GM21367 (cell line): ENCODE data around the gene LYZL2.
A peak's percentile ranks its signal among the peaks of the same experiment; 100 is the strongest.
"Not testable (repeated sequence)": the region's sequence is repeated elsewhere in the genome, so short reads cannot be mapped to it uniquely, and the experiment has no call there.

ENCODE experiments used
- ATAC-seq: cut with Tn5 transposase; IDR thresholded peaks from one replicate; pipeline ENCODE4 v1.9.1; 2021; ENCODE audit not compliant: unreplicated experiment

Gene LYZL2

DNA sequence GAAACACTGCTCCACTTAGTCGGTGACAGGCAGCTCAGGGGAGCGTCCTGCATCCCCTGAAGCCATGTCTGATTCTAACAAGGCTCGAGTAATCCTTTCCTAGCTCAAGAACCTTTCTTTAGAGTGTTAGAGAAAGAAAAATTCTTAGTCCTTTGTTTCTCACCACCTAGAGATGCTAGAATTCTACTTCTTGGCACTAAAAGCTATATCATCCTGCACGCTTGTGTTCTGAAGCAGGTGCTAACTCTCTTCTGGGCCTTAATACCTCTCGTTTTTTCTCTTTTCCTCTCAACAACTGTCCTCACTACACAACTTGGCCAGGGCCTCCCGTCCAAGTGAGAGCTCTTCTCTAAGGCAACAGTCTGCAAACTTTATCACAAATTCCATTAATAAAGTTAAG lies at the start of gene LYZL2:
Gene LYZL2 (minus strand): TSS at position 101 of the 400 bp plus-strand sequence. CDS start 2,838 bp downstream, outside the sequence.
- ATAC-seq = no peak

DNA sequence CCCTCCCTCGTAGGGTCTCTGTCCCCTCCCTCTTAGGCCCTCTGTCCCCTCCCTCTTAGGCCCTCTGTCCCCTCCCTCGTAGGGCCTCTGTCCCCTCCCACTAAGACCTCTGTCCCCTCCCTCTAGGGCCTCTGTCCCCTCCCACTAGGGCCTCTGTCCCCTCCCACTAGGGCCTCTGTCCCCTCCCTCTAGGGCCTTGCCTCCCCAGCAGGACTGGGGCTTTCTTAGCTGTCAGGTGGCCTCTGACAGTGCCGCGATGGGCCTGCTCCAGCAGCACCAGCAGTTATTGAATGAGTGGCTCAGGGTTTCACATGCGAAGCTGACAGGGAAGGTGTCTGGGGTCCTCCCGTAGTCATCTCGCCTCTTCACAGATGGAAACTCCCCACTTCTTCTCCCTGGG lies 48.1 kb upstream of the LYZL2 start:
- not testable (repeated sequence) for ATAC-seq

DNA sequence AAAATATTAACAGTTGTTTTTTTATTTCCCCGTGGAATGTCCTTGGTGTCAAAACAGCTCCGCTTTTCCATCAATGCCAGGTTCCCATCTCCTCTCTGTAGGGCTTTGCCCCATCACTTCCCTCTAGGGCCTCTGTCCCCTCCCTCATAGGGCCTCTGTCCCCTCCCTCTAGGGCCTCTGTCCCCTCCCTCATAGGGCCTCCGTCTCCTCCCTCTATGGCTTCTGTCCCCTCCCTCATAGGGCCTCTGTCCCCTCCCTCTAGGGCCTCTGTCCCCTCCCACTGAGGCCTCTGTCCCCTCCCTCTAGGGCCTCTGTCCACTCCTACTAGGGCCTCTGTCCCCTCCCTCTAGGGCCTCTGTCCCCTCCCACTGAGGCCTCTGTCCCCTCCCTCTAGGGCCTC lies 47.6 kb upstream of the LYZL2 start:
- ATAC-seq = not testable (repeated sequence)

DNA sequence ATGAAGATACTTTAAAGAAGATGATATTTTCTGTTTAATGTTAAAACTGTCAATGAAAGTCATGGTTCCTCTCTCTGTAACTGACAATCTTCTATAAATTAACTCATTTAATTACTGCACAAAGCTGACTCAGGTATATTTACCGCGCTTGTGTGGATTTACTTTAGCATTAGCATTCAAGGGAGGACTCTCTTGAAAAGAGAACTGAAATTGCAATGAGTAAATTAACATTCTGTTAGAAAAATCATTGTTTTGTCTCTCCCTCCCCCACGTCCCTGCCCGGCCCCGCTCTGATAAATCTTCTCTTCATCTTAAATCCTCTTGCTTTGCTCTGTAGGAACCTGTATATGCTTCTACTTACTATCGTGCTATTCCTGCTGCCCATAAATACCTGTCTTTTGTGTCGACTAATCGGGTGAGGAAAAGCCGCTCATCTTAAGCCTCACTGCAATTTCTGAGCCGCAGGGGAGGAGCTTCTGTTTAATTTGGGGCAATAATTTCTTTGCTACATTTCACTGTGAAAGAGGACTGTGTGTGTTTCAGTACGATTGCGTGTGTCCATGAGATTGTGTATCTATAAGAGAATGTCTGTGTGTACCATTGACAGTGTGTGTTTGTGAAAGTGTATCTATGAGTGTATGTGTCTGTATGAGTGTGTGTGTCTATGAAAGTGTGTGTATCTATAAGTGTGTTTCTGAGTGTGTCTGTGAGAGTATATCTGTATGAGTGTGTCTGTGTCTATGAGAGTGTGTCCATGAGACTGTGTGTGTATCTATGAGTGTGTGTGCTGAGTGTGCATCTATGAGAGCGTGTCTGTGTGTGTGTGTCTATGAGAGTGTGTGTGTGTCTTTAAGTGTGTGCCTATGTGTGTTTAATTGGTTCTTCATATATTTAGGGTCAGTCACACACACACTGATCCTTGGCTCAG lies 46.5 kb upstream of the LYZL2 start:
- no peak for ATAC-seq

DNA sequence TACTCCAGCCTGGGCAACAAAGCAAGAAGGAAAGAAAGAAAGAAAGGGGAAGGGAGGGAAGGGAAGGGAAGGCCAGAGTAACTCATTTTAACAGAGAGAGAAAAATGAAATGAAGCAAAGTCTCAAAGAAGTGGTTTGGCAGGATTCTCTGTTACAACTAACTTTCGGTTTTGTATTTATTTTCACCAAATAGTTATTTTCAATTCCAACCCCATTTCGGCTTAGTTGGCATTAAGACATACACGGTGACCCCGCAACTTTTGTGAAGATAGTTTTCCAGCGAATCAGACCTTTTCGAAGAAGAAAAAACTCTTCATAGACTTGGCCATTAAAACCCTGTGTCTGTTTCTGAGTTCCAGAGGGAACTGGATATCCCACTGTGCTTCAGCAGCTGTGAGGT lies 45.2 kb upstream of the LYZL2 start:
- ATAC-seq = no peak

DNA sequence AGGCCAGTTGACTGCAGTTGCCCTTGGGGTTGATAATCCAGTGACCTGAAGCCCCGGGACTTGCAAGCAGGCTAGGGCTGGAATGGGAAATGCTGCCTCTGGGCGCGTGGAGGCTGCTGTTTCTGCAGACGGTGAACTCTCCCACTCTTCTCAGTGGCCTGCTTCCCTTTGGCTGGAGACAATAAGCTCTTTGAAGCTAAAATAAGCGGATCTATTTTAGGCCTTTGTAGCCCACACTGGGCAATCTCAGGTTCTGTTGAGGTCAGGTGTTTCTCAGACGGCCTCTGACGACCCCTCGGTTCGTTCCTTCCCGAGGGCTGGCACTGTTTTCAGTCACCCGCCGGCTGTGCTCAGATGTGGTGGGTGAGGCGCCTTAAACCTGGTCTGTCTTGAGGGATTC lies 43.7 kb upstream of the LYZL2 start:
- ATAC-seq = not testable (repeated sequence)

DNA sequence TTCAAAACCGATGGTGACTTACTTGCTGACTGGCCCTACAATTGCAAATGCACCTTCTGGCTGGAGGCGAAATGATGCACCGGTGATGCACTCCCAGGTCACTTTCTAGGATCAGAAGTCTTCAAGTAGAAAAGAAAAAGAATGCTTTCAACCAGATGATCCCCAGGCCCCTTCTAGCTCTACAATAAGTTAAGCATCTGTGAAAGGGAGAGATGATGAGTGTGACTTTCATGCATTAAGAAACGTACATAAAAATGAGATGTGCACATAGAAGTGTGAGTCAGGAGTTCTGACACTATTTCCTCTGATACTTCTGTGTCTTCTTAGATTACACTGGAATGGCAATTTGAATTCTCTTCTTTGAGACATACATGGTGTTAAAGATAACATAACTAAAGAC lies 42.8 kb upstream of the LYZL2 start:
- not testable (repeated sequence) for ATAC-seq

DNA sequence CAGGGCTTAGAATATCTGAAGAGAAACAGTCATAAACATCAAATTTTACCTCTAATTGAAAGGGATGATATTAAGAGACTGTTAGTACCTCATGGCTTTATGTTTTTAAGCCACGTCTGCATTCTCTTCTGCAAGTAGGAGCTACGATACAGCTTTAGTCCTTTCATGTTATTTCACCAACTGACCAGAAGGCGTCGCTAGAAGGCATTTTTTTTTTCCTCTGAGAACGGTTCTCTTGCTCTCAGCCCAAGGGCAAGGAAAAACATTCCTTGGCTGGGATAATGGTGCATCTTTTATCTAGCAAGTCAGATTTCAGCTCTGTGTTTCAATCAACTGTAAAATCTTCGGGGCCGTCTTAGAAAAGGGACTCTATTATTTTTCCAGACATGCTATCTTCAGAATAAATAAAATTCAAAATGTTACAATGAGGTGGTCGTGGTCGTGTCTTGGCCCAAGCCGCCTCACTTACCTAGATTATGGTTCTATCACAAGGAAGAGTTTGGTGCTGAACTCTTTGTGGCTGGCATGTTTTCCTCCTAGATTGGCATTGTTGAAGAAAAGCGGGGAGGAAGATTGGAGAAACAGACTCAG lies 41.6 kb upstream of the LYZL2 start:
- ATAC-seq = peak; percentile 53

DNA sequence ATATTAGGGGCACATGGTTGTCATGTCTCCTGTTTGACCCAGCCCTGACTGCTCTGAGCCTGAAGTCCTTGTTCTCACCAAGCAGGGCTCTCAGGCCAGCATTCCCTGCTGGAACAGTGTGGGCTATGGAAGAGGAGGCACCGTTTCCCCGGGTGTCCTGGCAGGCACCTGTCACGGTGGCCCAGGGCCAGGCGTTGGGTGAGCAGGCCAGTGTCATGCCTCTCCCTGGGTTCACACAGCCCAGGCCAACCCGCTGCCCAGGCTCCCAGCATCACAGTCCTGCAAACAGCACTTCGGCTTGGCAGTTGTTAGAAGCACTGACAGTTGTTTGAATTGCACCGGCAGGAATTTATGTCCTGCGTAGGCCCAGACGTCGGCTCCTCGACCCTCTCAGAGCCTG lies 38.4 kb upstream of the LYZL2 start:
- not testable (repeated sequence) for ATAC-seq

DNA sequence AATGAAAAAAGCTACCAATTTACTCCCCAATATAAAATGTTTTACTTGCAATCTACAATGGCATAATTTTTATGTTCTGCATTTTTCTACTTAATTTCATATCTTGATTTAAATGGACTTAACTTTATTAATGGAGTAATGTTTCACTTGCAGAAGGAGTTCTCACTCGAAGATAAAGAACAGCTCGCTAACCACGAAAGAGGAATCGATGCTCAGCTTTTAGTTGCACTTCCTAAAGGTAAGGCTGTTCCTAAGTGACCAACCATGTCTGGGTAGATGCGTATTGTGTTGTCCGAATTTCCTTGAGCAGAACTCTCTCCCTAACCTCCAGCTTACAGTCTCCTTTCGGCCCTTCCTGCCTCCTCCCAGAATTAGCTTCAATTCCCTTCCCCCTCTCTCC lies 33.9 kb upstream of the LYZL2 start:
- ATAC-seq = peak; percentile 89

DNA sequence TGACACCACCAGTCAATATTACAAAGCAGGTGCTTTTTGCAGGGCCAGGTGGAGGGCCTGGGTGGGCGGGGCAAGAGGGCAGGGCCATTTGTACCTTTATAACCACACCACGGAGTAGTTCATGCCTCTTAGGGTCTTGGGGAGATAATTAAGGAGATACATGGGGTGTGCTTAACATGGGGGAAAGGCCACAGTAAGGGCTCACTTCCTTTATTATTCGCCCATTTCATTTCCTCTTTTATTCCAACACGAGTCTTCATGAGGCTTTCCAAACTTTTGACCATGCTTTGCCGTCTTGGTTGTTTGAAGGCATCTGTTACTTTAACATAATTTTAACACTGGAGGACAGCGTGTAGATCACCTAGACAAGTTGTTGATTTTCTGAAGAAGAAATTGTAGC lies 33.3 kb upstream of the LYZL2 start:
- no peak for ATAC-seq

DNA sequence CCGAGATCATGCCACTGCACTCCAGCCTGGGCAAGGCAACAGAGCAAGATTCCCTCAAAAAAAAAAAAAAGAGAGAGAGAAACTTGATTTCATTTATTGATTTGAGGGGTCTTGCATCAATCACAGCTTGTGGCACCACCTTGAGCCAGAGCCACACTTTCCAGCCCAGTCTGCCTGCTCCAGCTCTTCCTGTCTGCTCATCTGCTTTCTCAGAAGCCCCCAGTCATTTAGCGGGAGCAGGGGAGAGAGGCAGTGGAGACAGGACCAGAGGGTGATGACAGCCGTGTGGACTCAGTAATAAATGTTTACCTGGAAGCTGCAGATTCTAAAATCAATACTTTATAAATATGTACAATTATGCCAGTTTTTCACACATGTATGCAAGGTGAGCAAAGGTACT lies 30.8 kb upstream of the LYZL2 start:
- not testable (repeated sequence) for ATAC-seq

DNA sequence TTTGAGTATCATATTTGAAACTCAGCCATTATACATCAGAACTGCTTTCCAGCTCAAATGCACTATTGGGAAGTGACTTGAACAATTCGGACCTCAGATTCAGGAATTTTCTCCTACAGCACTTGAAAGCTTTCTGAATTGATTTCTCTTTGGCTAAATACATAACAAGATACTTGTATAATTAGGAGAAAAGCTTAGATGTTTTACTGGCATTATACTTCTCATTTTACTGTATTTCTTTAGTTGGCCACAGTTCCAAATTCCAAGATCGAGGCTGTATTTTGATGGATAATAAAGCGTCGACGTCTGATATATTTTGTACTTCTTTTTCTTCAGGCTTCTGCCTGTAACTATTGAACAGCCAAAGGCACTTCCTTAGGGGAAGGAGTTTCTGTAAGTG lies 26.7 kb upstream of the LYZL2 start:
- no peak for ATAC-seq

DNA sequence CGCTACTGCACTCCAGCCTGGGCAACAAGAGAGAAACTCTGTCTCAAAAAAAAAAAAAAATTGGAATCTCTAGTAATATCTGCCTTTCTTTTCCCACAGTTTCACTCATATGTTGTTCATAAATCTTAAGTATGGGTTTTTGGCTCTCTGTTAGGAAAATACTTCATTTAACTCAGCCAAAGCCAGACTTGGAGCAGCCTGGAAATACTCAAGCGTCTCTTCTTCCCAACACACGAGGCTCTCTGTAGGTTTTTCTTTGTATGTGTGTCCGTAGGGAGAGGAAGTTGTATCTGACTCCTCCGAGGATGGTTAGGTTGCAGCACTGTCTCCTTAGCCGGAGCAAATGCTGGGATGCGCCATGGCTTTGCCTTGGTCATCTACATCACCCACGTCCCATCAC lies 25.4 kb upstream of the LYZL2 start:
- ATAC-seq = not testable (repeated sequence)

DNA sequence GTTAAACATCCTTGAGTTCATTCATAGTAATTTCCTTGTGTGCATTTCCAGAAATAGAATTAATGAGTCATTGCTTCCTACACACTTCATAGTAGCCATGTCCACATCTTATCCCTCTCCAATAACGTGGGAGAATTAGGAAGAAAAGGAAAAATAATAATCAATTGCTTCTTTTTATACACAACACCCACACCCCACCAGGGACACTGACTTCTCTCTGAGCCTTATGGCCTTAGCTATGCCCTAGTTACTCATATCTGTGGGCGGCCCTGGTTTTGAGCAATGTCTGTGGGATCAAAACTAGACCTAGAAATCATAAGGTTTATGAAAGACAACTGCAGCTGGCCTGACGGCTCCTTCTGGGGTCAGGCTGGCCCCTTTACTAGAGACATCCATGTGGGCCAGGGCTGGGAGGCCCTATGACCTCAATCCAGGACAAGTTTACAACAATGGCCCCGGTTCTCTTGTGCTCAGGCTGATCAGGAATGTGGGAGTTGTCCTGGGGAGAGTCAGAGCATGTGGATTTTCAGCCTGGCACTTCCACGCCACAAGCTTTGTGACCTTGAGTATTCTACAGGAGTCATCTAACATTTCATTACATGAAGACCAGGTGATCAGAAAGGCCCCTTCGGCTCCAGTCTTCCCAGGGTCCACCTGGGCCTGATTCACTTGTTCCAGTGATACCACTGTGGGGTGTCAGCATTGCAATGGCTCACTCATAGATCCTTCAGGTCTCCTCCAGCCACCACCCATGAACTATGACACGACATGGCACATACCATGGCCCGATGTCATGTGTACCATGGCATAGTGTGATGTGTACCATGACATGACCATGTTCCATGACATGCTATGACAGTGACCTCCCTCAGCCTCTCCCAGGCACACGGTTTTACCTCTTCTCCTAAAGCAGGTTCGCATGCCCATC lies 22.2 kb upstream of the LYZL2 start:
- ATAC-seq = not testable (repeated sequence)

DNA sequence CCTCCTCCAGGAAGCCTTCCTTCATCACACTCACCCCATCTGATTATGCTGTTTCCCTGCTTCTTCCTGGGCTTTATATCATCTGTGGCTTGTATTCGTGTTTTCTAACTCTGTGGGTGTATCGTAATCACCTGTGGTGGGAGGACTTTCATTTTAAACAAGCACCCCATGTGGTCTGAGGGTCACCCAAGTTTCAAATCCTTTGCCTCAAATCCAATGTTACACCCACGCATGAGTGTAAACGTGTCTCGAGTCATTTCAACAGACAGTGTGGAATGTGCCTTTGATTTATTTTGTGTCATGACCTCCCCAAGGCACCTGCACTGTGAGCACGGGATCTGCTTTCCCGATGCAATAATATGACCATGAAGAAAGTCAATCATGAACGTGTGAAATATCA lies 17.5 kb upstream of the LYZL2 start:
- no peak for ATAC-seq

DNA sequence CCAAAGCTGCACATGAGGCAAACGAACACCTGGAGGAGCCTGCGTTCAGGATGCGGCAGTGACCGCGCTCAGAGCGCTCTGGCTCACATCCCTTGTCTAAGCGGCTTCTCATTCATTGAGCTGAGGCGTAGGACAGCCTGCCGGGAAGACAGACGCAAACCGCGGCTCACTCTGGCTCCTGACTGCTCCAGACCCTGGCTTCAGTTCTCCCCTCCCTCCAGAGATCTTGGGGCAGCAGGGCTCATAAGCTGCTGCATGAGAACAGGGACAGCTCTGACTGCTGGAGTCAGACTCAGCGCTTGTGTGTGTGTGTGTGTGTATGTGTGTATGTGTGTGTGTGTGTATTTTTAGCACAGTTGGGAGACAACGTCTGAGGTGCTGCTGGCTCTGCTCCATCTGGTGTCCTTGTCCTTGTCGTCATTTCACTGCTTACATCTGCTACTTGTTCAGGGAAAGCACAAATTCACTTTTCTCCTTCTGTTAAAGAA lies 15.8 kb upstream of the LYZL2 start:
- ATAC-seq = no peak

DNA sequence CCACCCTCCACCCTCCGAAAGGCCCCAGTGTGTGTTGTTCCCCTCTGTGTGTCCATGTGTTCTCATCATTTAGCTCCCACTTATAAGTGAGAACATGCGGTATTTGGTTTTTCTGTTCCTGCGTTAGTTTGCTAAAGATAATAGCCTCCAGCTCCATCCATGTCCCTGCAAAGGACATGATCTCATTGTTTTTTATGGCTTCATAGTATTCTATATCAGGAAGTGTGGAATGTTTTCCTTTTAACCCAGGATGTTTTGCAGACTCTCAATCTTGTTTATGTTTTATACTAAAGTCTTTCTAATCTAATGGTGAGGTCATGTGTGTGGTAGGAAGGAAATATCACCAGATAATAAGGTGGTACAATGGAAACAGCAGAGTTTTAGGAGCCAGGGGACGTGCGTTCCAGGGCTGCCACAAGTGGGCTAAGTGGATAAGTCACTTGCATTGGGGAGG lies 14.9 kb upstream of the LYZL2 start:
- not testable (repeated sequence) for ATAC-seq

DNA sequence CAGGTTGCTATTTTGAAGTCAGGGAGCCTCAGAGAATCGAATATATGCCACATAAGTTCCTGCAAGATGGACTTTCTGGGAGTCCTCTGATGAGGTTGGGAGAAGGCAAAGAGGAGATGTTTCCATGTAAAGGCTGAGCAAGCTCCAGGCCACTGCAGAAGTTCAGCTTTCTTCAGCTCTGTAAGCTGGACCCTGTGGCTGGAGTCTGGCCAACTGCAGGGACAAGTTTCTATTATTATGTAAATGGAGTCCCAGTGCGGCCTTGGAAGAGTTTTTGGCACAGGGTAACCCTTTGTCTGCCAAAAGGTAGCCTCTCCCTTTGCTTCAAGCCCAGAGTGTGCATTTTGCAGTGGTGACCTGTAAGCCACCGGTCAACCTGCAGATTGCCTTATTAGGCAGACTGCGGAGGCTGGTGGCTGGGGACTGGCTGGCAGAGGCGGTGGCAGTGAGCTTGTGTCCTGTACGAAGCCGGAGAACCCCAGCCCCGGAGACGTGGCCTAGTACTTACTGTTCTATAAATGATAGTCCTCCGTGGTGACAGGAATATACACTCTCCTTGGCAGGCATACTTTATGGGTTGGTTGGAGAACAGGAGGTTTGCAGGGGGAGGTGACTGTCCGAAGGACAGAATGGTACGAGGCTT lies 14.1 kb upstream of the LYZL2 start:
- ATAC-seq = not testable (repeated sequence)

DNA sequence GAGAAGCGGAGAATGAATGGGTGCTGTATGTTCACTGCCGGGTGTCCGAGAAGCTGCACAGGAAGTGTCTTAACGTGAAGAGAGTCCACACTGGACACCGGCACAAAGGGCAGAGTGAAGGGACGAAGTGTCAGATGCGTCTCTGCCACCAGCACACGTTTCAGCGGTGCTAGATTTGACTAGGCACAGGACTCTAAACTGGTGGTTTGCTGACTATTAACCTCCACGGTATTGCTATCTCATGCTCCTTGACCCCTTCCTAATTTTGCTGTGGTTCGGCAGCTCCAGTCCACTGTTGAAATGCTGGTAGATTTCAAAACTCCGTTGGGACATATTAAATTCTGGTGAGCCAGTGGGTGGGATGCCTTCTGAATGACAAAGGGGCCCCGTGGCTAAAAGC lies 13.3 kb upstream of the LYZL2 start:
- not testable (repeated sequence) for ATAC-seq
